ENCODE measurements around the gene PRTFDC1.

PRTFDC1 gene

DNA sequence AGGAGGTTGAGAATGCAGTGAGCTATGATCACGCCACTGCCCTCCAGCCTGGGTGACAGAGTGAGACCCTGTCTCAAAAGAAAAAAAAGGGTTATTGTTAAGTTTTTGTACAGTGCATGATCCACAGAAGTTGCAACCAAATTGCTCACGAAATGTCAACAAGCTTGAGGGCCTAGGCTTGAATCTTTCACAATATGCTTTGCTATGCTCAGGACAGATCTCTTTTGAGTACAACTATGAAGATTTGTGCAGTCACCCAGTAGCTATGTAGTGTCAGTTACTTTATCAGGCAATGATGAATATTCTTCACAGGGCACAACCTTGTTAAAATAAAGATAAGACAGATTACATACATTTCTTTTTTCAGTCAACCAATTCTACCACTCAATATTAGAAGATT is 109.2 kb downstream of the PRTFDC1 start:
- TF ChIP-seq, protein P1, sequence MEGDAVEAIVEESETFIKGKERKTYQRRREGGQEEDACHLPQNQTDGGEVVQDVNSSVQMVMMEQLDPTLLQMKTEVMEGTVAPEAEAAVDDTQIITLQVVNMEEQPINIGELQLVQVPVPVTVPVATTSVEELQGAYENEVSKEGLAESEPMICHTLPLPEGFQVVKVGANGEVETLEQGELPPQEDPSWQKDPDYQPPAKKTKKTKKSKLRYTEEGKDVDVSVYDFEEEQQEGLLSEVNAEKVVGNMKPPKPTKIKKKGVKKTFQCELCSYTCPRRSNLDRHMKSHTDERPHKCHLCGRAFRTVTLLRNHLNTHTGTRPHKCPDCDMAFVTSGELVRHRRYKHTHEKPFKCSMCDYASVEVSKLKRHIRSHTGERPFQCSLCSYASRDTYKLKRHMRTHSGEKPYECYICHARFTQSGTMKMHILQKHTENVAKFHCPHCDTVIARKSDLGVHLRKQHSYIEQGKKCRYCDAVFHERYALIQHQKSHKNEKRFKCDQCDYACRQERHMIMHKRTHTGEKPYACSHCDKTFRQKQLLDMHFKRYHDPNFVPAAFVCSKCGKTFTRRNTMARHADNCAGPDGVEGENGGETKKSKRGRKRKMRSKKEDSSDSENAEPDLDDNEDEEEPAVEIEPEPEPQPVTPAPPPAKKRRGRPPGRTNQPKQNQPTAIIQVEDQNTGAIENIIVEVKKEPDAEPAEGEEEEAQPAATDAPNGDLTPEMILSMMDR (IDR thresholded peaks at IDR 0.05; ENCODE audit: insufficient read depth, low read length) = no peak
- TF ChIP-seq, protein P2, sequence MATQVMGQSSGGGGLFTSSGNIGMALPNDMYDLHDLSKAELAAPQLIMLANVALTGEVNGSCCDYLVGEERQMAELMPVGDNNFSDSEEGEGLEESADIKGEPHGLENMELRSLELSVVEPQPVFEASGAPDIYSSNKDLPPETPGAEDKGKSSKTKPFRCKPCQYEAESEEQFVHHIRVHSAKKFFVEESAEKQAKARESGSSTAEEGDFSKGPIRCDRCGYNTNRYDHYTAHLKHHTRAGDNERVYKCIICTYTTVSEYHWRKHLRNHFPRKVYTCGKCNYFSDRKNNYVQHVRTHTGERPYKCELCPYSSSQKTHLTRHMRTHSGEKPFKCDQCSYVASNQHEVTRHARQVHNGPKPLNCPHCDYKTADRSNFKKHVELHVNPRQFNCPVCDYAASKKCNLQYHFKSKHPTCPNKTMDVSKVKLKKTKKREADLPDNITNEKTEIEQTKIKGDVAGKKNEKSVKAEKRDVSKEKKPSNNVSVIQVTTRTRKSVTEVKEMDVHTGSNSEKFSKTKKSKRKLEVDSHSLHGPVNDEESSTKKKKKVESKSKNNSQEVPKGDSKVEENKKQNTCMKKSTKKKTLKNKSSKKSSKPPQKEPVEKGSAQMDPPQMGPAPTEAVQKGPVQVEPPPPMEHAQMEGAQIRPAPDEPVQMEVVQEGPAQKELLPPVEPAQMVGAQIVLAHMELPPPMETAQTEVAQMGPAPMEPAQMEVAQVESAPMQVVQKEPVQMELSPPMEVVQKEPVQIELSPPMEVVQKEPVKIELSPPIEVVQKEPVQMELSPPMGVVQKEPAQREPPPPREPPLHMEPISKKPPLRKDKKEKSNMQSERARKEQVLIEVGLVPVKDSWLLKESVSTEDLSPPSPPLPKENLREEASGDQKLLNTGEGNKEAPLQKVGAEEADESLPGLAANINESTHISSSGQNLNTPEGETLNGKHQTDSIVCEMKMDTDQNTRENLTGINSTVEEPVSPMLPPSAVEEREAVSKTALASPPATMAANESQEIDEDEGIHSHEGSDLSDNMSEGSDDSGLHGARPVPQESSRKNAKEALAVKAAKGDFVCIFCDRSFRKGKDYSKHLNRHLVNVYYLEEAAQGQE (IDR thresholded peaks at IDR 0.05; ENCODE audit: insufficient replicate concordance, low read depth) = no peak
- no peak for TF ChIP-seq SPI1 (IDR thresholded peaks at IDR 0.05; ENCODE audit: borderline replicate concordance, low read depth)
- TF ChIP-seq GABPA (IDR thresholded peaks at IDR 0.05; ENCODE audit: low read depth) = no peak
- TF ChIP-seq POLR2AphosphoS5 (IDR thresholded peaks at IDR 0.05; ENCODE audit: low read depth) = no peak
- DNase-seq (ENCODE audit: low read depth in 1 of 2, low spot score in 1 of 2) = no peak
- H3K27me3 ChIP-seq (ENCODE audit: insufficient read depth, poor library complexity, severe bottlenecking) = no peaks in the 10 kb centered on the region
- H3K4me3 ChIP-seq (replicated peaks; ENCODE audit: insufficient read depth, low read length) = no peak overlapping the region
- no peak overlapping the region for H3K27ac ChIP-seq (replicated peaks)

DNA sequence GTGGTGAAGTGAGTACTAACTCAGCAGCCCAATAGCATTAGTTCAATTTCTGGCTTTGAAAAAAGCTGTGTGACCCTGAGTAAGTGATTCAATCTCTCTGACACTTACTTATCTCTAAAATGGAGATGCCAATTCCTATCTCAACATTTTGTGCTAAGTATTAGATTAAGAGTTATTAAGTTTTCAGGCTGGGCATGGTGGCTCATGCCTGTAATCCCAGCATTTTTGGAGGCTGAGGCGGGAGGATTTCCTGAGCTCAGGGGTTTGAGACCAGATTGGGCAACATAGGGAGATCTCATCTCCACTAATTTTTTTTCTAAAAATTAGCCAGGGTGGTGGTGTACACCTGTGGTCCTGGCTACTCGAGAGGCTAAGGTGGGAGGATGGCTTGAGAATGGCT is 109.5 kb downstream of the PRTFDC1 start:
- no peak overlapping the region for H3K4me3 ChIP-seq (replicated peaks; ENCODE audit: insufficient read depth, low read length)
- no peaks in the 10 kb centered on the region for H3K27me3 ChIP-seq (ENCODE audit: insufficient read depth, poor library complexity, severe bottlenecking)
- no peak for DNase-seq (ENCODE audit: low read depth in 1 of 2, low spot score in 1 of 2)
- no peak overlapping the region for H3K27ac ChIP-seq (replicated peaks)
- TF ChIP-seq SPI1 (IDR thresholded peaks at IDR 0.05; ENCODE audit: borderline replicate concordance, low read depth) (no peak), POLR2AphosphoS5 (IDR thresholded peaks at IDR 0.05; ENCODE audit: low read depth) (no peak), GABPA (IDR thresholded peaks at IDR 0.05; ENCODE audit: low read depth) (no peak)
- TF ChIP-seq, protein P2 (IDR thresholded peaks at IDR 0.05; ENCODE audit: insufficient replicate concordance, low read depth) = no peak
- TF ChIP-seq, protein P1 (IDR thresholded peaks at IDR 0.05; ENCODE audit: insufficient read depth, low read length) = no peak

DNA sequence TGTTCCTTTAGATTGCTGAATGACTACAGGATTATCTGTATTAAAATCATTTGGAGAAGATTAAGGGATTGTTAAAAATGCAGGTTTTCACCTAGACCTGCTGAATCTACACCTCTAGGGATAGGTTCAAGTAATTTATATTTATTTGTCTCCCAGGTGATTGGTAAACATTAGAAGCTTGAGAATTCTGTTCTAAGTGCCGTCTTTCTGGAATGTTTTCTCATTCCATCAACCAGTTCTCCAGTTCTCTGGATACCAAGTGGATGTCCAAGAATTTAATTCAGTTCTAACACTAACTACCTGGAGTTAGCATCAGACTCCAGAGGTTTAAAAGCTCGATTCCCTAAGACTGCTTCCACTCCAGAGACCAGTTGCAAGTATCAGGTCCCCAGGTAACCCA is 110.9 kb downstream of the PRTFDC1 start:
- H3K27me3 ChIP-seq (ENCODE audit: insufficient read depth, poor library complexity, severe bottlenecking) = no peaks in the 10 kb centered on the region
- no peak overlapping the region for H3K27ac ChIP-seq (replicated peaks)
- H3K4me3 ChIP-seq (replicated peaks; ENCODE audit: insufficient read depth, low read length) = no peak overlapping the region
- DNase-seq (ENCODE audit: low read depth in 1 of 2, low spot score in 1 of 2) = no peak
- no peak for TF ChIP-seq POLR2AphosphoS5 (IDR thresholded peaks at IDR 0.05; ENCODE audit: low read depth)
- no peak for TF ChIP-seq GABPA (IDR thresholded peaks at IDR 0.05; ENCODE audit: low read depth)
- TF ChIP-seq, protein P2 (IDR thresholded peaks at IDR 0.05; ENCODE audit: insufficient replicate concordance, low read depth) = no peak
- TF ChIP-seq, protein P1 (IDR thresholded peaks at IDR 0.05; ENCODE audit: insufficient read depth, low read length) = no peak
- TF ChIP-seq SPI1 (IDR thresholded peaks at IDR 0.05; ENCODE audit: borderline replicate concordance, low read depth) = no peak
